IMR-90 (cell line): Measurements from ENCODE around the gene NCKAP5. TPM values are rescaled to one million over a fixed set of nuclear protein-coding genes. Genes with fewer than 3 reads are reported as not detected.

ENCODE experiments used
- ATAC-seq: fragments of 200-7000 bp; cut with Tn5 transposase; 2 replicates; pipeline ENCODE4 v1.9.1; 2020; ENCODE audit warnings: low read depth, mild to moderate bottlenecking, moderate library complexity
- BruUV-seq: library from RNA; stranded (reverse); fragments of 400-500 nt; replicated peaks from 2 replicates; lab custom pipeline; 2021; lab: Mats Ljungman, UMichigan
- CTCF ChIA-PET: fragments of 300-600 bp; formaldehyde crosslinking; extraction: SDS; loops from one replicate; lab custom pipeline; 2021; ENCODE audit warnings: antibody characterized with exemption; lab: Yijun Ruan, JAX
- POLR2A ChIA-PET: fragments of 300-600 bp; sonication (Branson Sonifier 250); formaldehyde crosslinking; loops from one replicate; lab custom pipeline; 2022; ENCODE audit warnings: antibody characterized with exemption; ENCODE audit not compliant: unreplicated experiment; lab: Charles Lee
- DNase-seq: peaks from one replicate; pipeline ENCODE4 v3.0.0; 2013
- H2AFZ ChIP-seq: replicated peaks from 2 replicates; pipeline ENCODE3; 2013; ENCODE audit warnings: low read length, mild to moderate bottlenecking; ENCODE audit not compliant: poor library complexity
- H2AK5ac ChIP-seq: 2 replicates; pipeline ENCODE4 v1.6.1; 2013; ENCODE audit warnings: low read depth, low read length, inconsistent platforms
- H2AK9ac ChIP-seq: replicated peaks from 2 replicates; pipeline ENCODE3; 2013; ENCODE audit warnings: mild to moderate bottlenecking, low read depth, low read length, moderate library complexity; ENCODE audit not compliant: poor library complexity
- H2BK120ac ChIP-seq: 2 replicates; pipeline ENCODE4 v1.6.1; 2013; ENCODE audit warnings: low read depth, low read length, inconsistent platforms
- H2BK15ac ChIP-seq: 3 replicates; pipeline ENCODE4 v1.6.1; 2013; ENCODE audit warnings: low read depth, low read length, inconsistent platforms
- H2BK20ac ChIP-seq: 2 replicates; pipeline ENCODE4 v1.6.1; 2013; ENCODE audit warnings: low read depth, mild to moderate bottlenecking, inconsistent platforms, low read length, moderate library complexity
- H2BK5ac ChIP-seq: 2 replicates; pipeline ENCODE4 v1.6.1; 2013; ENCODE audit warnings: mild to moderate bottlenecking, low read depth, low read length, inconsistent platforms; ENCODE audit not compliant: poor library complexity, severe bottlenecking
- H3K14ac ChIP-seq: replicated peaks from 2 replicates; pipeline ENCODE4 v1.6.1; 2013; ENCODE audit warnings: low read depth, low read length, inconsistent platforms
- H3K18ac ChIP-seq: 2 replicates; pipeline ENCODE4 v1.6.1; 2013; ENCODE audit warnings: low read depth, low read length, control low read depth
- H3K23ac ChIP-seq: 2 replicates; pipeline ENCODE4 v1.6.1; 2013; ENCODE audit warnings: low read depth, low read length, inconsistent platforms
- H3K27ac ChIP-seq: 2 replicates; pipeline ENCODE4 v1.5.1; 2013; ENCODE audit warnings: mild to moderate bottlenecking, control low read depth, low read length; ENCODE audit not compliant: insufficient read depth
- H3K27me3 ChIP-seq: 2 replicates; pipeline ENCODE4 v1.6.1; 2013; ENCODE audit warnings: low read length; ENCODE audit not compliant: control insufficient read depth, insufficient read depth
- H3K36me3 ChIP-seq: 2 replicates; pipeline ENCODE4 v1.6.1; 2013; ENCODE audit warnings: low read length, mixed read lengths; ENCODE audit not compliant: control insufficient read depth, insufficient read depth
- H3K4ac ChIP-seq: 2 replicates; pipeline ENCODE4 v1.6.1; 2013; ENCODE audit warnings: low read depth, low read length, inconsistent platforms
- H3K4me1 ChIP-seq: 2 replicates; pipeline ENCODE4 v1.6.1; 2013; ENCODE audit warnings: low read length, mixed read lengths; ENCODE audit not compliant: control insufficient read depth, insufficient read depth
- H3K4me2 ChIP-seq: 2 replicates; pipeline ENCODE4 v1.6.1; 2013; ENCODE audit warnings: low read depth, mild to moderate bottlenecking, control low read depth, low read length, moderate library complexity
- H3K4me3 ChIP-seq: 2 replicates; pipeline ENCODE4 v1.5.1; 2013; ENCODE audit warnings: low read depth, mild to moderate bottlenecking, control low read depth, low read length, moderate library complexity; ENCODE audit not compliant: insufficient read depth
- H3K56ac ChIP-seq: 2 replicates; pipeline ENCODE4 v1.6.1; 2013; ENCODE audit warnings: low read length, inconsistent platforms; ENCODE audit not compliant: insufficient read depth; ENCODE audit errors: extremely low read depth
- H3K79me1 ChIP-seq, 2 experiments: 2 replicates each; pipeline ENCODE4 v1.6.1; 2013; ENCODE audit warnings: low read length in 2 of 2, inconsistent platforms in 1 of 2, low read depth in 1 of 2
- H3K9ac ChIP-seq: 2 replicates; pipeline ENCODE4 v1.6.1; 2013; ENCODE audit warnings: low read depth, low read length, control low read depth
- H3K9me1 ChIP-seq: 2 replicates; pipeline ENCODE4 v1.6.1; 2013; ENCODE audit warnings: low read length, inconsistent platforms; ENCODE audit not compliant: insufficient read depth
- H3K9me3 ChIP-seq: 2 replicates; pipeline ENCODE4 v1.6.1; 2013; ENCODE audit warnings: low read length; ENCODE audit not compliant: control insufficient read depth, insufficient read depth
- H4K20me1 ChIP-seq: 2 replicates; pipeline ENCODE4 v1.6.1; 2013; ENCODE audit warnings: low read length, inconsistent platforms; ENCODE audit not compliant: insufficient read depth
- H4K5ac ChIP-seq: 2 replicates; pipeline ENCODE4 v1.6.1; 2013; ENCODE audit warnings: mild to moderate bottlenecking, low read depth, low read length, control low read depth
- H4K8ac ChIP-seq, 2 experiments: 2 replicates each; pipeline ENCODE4 v1.6.1; 2013; ENCODE audit warnings: low read depth in 2 of 2, low read length in 2 of 2, control low read depth in 1 of 2, inconsistent platforms in 1 of 2
- H4K91ac ChIP-seq: 2 replicates; pipeline ENCODE4 v1.6.1; 2013; ENCODE audit warnings: low read depth, low read length, inconsistent platforms; ENCODE audit not compliant: insufficient read depth
- BHLHE40 ChIP-seq: fragments of 150-350 bp; IDR thresholded peaks from 2 replicates; pipeline ENCODE4 v1.6.1; 2016; ENCODE audit warnings: mild to moderate bottlenecking, low read depth, low read length
- CHD1 ChIP-seq: IDR thresholded peaks from 2 replicates; pipeline ENCODE4 v1.6.1; 2012; ENCODE audit warnings: low read depth, low read length, improper control_type of control experiment
- CTCF ChIP-seq: conservative IDR thresholded peaks from 2 replicates; pipeline ENCODE4 v1.5.1; 2012; ENCODE audit warnings: mild to moderate bottlenecking, low read depth, low read length, improper control_type of control experiment
- ELK1 ChIP-seq: fragments of 150-350 bp; IDR thresholded peaks from 2 replicates; pipeline ENCODE4 v1.6.1; 2016; ENCODE audit warnings: low read depth, mild to moderate bottlenecking, low read length, moderate library complexity, borderline replicate concordance
- MAFK ChIP-seq: IDR thresholded peaks from 2 replicates; pipeline ENCODE4 v1.6.1; 2012; ENCODE audit warnings: low read depth, low read length, improper control_type of control experiment
- MAZ ChIP-seq: IDR thresholded peaks from 2 replicates; pipeline ENCODE4 v1.6.1; 2012; ENCODE audit warnings: low read depth, mild to moderate bottlenecking, low read length, improper control_type of control experiment, moderate library complexity, borderline replicate concordance
- NFE2L2 ChIP-seq: fragments of 150-350 bp; IDR thresholded peaks from 2 replicates; pipeline ENCODE4 v1.6.1; 2016; ENCODE audit warnings: low read depth, mild to moderate bottlenecking, low read length
- POLR2A ChIP-seq: IDR thresholded peaks from 2 replicates; pipeline ENCODE4 v1.6.1; 2012; ENCODE audit warnings: mild to moderate bottlenecking, low read depth, low read length
- RCOR1 ChIP-seq: IDR thresholded peaks from 2 replicates; pipeline ENCODE4 v1.6.1; 2012; ENCODE audit warnings: mild to moderate bottlenecking, low read length, improper control_type of control experiment; ENCODE audit not compliant: insufficient replicate concordance
- SMC3 ChIP-seq: fragments of 150-350 bp; IDR thresholded peaks from 2 replicates; pipeline ENCODE4 v1.6.1; 2016; ENCODE audit warnings: low read depth, mild to moderate bottlenecking, antibody characterized with exemption, low read length, moderate library complexity
- WGBS, 2 experiments: methylation state at CpG; one replicate each; pipeline versions ENCODE4 v1.1.5 to v1.1.7; 2013; ENCODE audit warnings: missing lambda C conversion rate in 2 of 2; ENCODE audit not compliant: insufficient read length in 1 of 2; ENCODE audit errors: extremely low coverage in 2 of 2; 5-methylcytosine and 5-hydroxymethylcytosine counted together
- dilution Hi-C: fragments of 300-500 bp; cut with HindIII; formaldehyde crosslinking; loops from one replicate; pipeline ENCODE4 v1.14.3; 2018; ENCODE audit warnings: low sequenced_read_pairs; ENCODE audit not compliant: unreplicated experiment
- in situ Hi-C: fragments of 300-500 bp; cut with MboI; formaldehyde crosslinking; loops from 3 replicates; pipeline ENCODE4 v1.14.3; 2019; ENCODE audit warnings: low sequenced_read_pairs, inconsistent platforms, mixed read lengths
- intact Hi-C: fragments of 100-400 bp; cut with micrococcal nuclease; formaldehyde crosslinking; loops from 2 replicates; pipeline ENCODE4 v1.10.0; 2022
- polyA plus RNA-seq, 3 experiments: library from polyadenylated mRNA; depleted of rRNA; stranded (reverse); fragments of >200 nt; gene quantifications; 2 replicates each; pipeline ENCODE4 v1.2.3, GENCODE V29; 2012; ENCODE audit warnings: low replicate concordance in 1 of 3
- total RNA-seq: library from RNA; depleted of rRNA; stranded (reverse); fragments of >200 nt; gene quantifications from 2 replicates; pipeline ENCODE4 v1.2.3, GENCODE V29; 2012

The NCKAP5 gene
- total and polyA plus RNA-seq, 2 of the 4 experiments (the other 2 are of a cell fraction), result 2.7 to 3.9 TPM

GRCh38 chr2:133175926-133176325, 392.3 kb downstream of the NCKAP5 start:
- POLR2A ChIA-PET, result no interaction called here
- H2BK5ac ChIP-seq, result no peak overlapping the region
- H3K27ac ChIP-seq, result no peak overlapping the region
- no peaks in the 10 kb centered on the region; the same call in 1 of the 2 replicates for H4K20me1 ChIP-seq
- no peak overlapping the region; the same call in 1 of the 2 replicates for H3K18ac ChIP-seq
- no peak for DNase-seq
- TF ChIP-seq NFE2L2 (no peak), BHLHE40 (no peak), ELK1 (no peak), CHD1 (no peak), CTCF (no peak), SMC3 (no peak), RCOR1 (no peak), POLR2A (no peak), MAZ (no peak), MAFK (no peak)
- no peak overlapping the region for H3K23ac ChIP-seq
- no peak overlapping the region for H2BK15ac ChIP-seq
- no TSS peak for BruUV-seq
- H3K36me3 ChIP-seq, result no peaks in the 10 kb centered on the region
- no peak overlapping the region for H3K4ac ChIP-seq
- H4K91ac ChIP-seq, result no peak overlapping the region; the same call in 1 of the 2 replicates
- intact Hi-C loops, result loop anchor here (10.0 kb wide), 1 partner anchor 741 kb away; no protein-coding TSS in a partner anchor
- no peak overlapping the region for H3K4me2 ChIP-seq
- H3K27me3 ChIP-seq, result no peaks in the 10 kb centered on the region
- no peak overlapping the region; the same call in 1 of the 2 replicates for H3K14ac ChIP-seq
- dilution Hi-C loops, result no loop called here
- peak overlapping the region; percentile 60; the same call in 1 of the 2 replicates for H4K5ac ChIP-seq
- CTCF ChIA-PET, result interaction anchor here (0.7 kb wide), 1 partner anchor 1486 kb away, joined by 3 read pairs; no protein-coding TSS in a partner anchor
- H3K79me1 ChIP-seq, result peaks cover 27 to 62% of the 10 kb centered on the region in 2 experiments
- in situ Hi-C loops, result loop anchor here (10.0 kb wide), 1 partner anchor 389 kb away; the partner anchor contains the start of gene NCKAP5
- peaks cover 10% of the 10 kb centered on the region for H3K4me1 ChIP-seq
- no peak for ATAC-seq
- H2BK20ac ChIP-seq, result no peak overlapping the region
- no peak overlapping the region for H3K9ac ChIP-seq
- no peak overlapping the region for H3K4me3 ChIP-seq
- no peaks in the 10 kb centered on the region for H3K9me3 ChIP-seq
- no CpG with 5 or more reads among the region's 3 CpGs for WGBS, 2 experiments
- no peak overlapping the region for H2AK9ac ChIP-seq
- no peak overlapping the region for H2AFZ ChIP-seq
- H3K9me1 ChIP-seq, result peaks cover 8% of the 10 kb centered on the region
- no peak overlapping the region for H4K8ac ChIP-seq
- H2AK5ac ChIP-seq, result peak overlapping the region; percentile 11; the same call in 1 of the 2 replicates
- no peak overlapping the region for H2BK120ac ChIP-seq
- no peak overlapping the region for H3K56ac ChIP-seq
